ENCODE data around the gene ELOVL2. TPM values are rescaled to one million over a fixed set of nuclear protein-coding genes. Genes with fewer than 3 reads are reported as not detected.

ELOVL2 gene
- total and polyA plus RNA-seq, 4 donors: 0.16 to 2.8 (median 0.24) TPM

DNA sequence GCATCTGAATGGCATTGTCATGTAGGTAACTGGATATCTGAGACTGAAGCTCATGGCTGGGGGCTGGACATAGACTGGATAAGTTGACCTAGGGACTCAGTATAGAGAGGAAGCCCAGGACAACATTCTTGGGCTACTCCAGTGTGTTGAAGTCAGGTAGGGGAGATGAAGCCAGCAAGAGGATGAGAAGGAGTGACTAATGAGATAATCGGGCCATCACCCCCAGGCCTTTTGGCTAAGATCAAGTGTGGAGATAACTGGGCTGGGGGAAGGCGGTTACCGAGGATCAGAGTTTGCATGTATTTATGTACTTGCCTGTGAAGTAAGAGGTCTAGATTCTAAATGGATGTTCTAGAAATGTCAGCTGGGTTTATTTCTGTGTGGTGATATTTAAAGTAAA, 73.4 kb downstream of the ELOVL2 start:
- no peak for ATAC-seq (ENCODE audit: insufficient read depth, low FRiP score)
- Histone ChIP-seq H3K9me3 (ENCODE audit: control insufficient read depth in 4 of 4, insufficient read depth in 3 of 4, low read length in 3 of 4) (peaks cover 0 to 5% (median 3%) of the 10 kb centered on the region in 4 donors), H3K36me3 (ENCODE audit: control insufficient read depth in 4 of 4, insufficient read depth in 4 of 4, low read length in 4 of 4) (no peaks in the 10 kb centered on the region), H3K4me3 (no peak overlapping the region), H3K4me1 (ENCODE audit: control insufficient read depth in 5 of 5, insufficient read depth in 5 of 5, low read length in 5 of 5) (no peaks in the 10 kb centered on the region), H3K27ac (ENCODE audit: low read depth in 1 of 2, low read length in 1 of 2) (no peak overlapping the region), H3K9ac (ENCODE audit: insufficient read depth in 1 of 2, low read length in 2 of 2) (no peak overlapping the region), H3K27me3 (ENCODE audit: control insufficient read depth in 3 of 3, insufficient read depth in 3 of 3, low read length in 2 of 3) (no peaks in the 10 kb centered on the region)
- DNase-seq: no peak
- no peak for TF ChIP-seq CTCF (IDR thresholded peaks at IDR 0.05; ENCODE audit: control extremely low read depth, extremely low read depth)
- 95 to 96% methylated on average over 3 of the region's 3 CpGs for WGBS, 2 donors

DNA sequence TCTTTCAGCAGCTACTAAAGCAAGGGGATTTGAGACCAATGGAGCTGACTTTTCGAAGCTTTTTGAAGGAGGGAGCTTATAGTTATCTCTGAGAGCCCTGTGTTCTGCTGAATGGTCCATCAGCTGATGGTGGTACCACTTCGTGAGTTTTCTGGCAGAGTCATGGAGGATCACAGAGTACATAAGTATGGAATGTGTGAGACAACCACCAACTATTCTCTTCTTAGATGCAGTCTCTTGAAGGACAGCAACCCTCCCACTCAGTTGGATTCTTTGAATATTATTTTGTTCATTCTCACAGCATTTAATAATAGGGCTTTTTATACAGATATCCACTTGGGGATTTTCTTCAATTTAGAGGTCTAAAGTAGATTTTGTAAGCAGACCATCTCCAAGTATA, 75.3 kb downstream of the ELOVL2 start:
- H3K9ac ChIP-seq (ENCODE audit: insufficient read depth in 1 of 2, low read length in 2 of 2): no peak overlapping the region
- DNase-seq: no peak
- no peaks in the 10 kb centered on the region for H3K27me3 ChIP-seq (ENCODE audit: control insufficient read depth in 3 of 3, insufficient read depth in 3 of 3, low read length in 2 of 3)
- peaks cover 0 to 7% (median 5%) of the 10 kb centered on the region in 4 donors for H3K9me3 ChIP-seq (ENCODE audit: control insufficient read depth in 4 of 4, insufficient read depth in 3 of 4, low read length in 3 of 4)
- no peak for TF ChIP-seq CTCF (IDR thresholded peaks at IDR 0.05; ENCODE audit: control extremely low read depth, extremely low read depth)
- H3K4me3 ChIP-seq: no peak overlapping the region
- H3K36me3 ChIP-seq (ENCODE audit: control insufficient read depth in 4 of 4, insufficient read depth in 4 of 4, low read length in 4 of 4): no peaks in the 10 kb centered on the region
- H3K27ac ChIP-seq (ENCODE audit: low read depth in 1 of 2, low read length in 1 of 2): no peak overlapping the region
- ATAC-seq (ENCODE audit: insufficient read depth, low FRiP score): no peak
- 83 to 94% methylated on average over 2 of the region's 2 CpGs for WGBS, 2 donors
- no peaks in the 10 kb centered on the region for H3K4me1 ChIP-seq (ENCODE audit: control insufficient read depth in 5 of 5, insufficient read depth in 5 of 5, low read length in 5 of 5)

DNA sequence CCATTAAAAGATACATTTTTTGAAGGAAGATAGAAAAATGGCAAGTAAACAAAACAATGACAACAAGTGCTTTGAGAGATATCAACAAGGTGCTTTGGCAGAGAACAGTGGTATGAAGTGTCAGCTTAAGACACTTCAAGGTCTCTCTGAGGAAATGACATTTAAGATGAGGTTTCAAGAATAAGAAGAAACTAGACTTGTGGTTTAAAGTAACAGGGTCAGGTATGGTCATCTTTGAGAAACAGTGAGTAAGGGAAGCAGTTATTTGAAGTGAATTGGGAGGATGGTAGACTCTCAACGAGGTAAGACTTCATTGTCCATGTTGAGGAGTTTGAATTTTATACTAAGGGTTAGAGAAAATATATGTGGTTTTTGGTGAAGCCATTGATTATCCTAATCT, 79.4 kb downstream of the ELOVL2 start:
- Histone ChIP-seq H3K4me1 (ENCODE audit: control insufficient read depth in 5 of 5, insufficient read depth in 5 of 5, low read length in 5 of 5) (no peaks in the 10 kb centered on the region), H3K36me3 (ENCODE audit: control insufficient read depth in 4 of 4, insufficient read depth in 4 of 4, low read length in 4 of 4) (no peaks in the 10 kb centered on the region), H3K27me3 (ENCODE audit: control insufficient read depth in 3 of 3, insufficient read depth in 3 of 3, low read length in 2 of 3) (no peaks in the 10 kb centered on the region), H3K4me3 (no peak overlapping the region), H3K9ac (ENCODE audit: insufficient read depth in 1 of 2, low read length in 2 of 2) (no peak overlapping the region), H3K9me3 (ENCODE audit: control insufficient read depth in 4 of 4, insufficient read depth in 3 of 4, low read length in 3 of 4) (peaks cover 0 to 7% (median 5%) of the 10 kb centered on the region in 4 donors), H3K27ac (ENCODE audit: low read depth in 1 of 2, low read length in 1 of 2) (no peak overlapping the region)
- WGBS, 2 donors: 81 to 85% methylated on average over 1 of the region's 1 CpG
- DNase-seq (no peak), ATAC-seq (ENCODE audit: insufficient read depth, low FRiP score) (no peak)
- TF ChIP-seq CTCF (IDR thresholded peaks at IDR 0.05; ENCODE audit: control extremely low read depth, extremely low read depth): no peak

DNA sequence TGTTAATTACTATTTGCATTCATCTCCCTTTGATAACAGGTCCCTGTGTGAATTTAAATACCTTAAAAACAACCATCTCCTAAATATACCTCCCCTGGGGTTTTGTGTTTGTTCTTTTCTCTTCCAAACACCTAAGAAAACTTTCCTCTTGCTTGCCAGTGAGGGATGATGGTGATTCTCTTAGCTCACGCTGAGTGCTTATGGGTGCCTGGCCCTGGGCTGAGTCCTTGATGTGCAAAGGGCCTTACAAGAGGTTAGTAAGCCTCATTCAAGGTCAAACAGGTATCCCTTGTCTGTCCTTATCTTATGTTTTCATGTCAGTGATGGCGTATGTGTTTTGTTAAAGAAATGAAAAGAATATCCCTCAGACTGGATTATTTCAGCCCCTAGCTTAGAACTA, 81.0 kb downstream of the ELOVL2 start:
- Histone ChIP-seq H3K4me1 (ENCODE audit: control insufficient read depth in 5 of 5, insufficient read depth in 5 of 5, low read length in 5 of 5) (no peaks in the 10 kb centered on the region), H3K9me3 (ENCODE audit: control insufficient read depth in 4 of 4, insufficient read depth in 3 of 4, low read length in 3 of 4) (peaks cover 0 to 7% (median 4%) of the 10 kb centered on the region in 4 donors), H3K4me3 (no peak overlapping the region), H3K9ac (ENCODE audit: insufficient read depth in 1 of 2, low read length in 2 of 2) (no peak overlapping the region), H3K27me3 (ENCODE audit: control insufficient read depth in 3 of 3, insufficient read depth in 3 of 3, low read length in 2 of 3) (no peaks in the 10 kb centered on the region), H3K27ac (ENCODE audit: low read depth in 1 of 2, low read length in 1 of 2) (no peak overlapping the region), H3K36me3 (ENCODE audit: control insufficient read depth in 4 of 4, insufficient read depth in 4 of 4, low read length in 4 of 4) (no peaks in the 10 kb centered on the region)
- 80 to 83% methylated on average over 2 of the region's 2 CpGs for WGBS, 2 donors
- no peak for TF ChIP-seq CTCF (IDR thresholded peaks at IDR 0.05; ENCODE audit: control extremely low read depth, extremely low read depth)
- ATAC-seq (ENCODE audit: insufficient read depth, low FRiP score) (no peak), DNase-seq (no peak)
